CD4-positive, alpha-beta T cell (primary cell): ENCODE measurements around the gene ADARB2. TPM values are rescaled to one million over a fixed set of nuclear protein-coding genes. Genes with fewer than 3 reads are reported as not detected.

Experiments used
- ATAC-seq: fragments of 200-7000 bp; cut with Tn5 transposase; one replicate; pipeline ENCODE4 v1.10.0; 2022; ENCODE audit warnings: mild to moderate bottlenecking; ENCODE audit not compliant: poor library complexity
- CTCF ChIA-PET: fragments of 350-600 bp; sonication (Branson Sonifier 250); formaldehyde crosslinking; loops from one replicate; lab custom pipeline; 2021; ENCODE audit warnings: antibody characterized with exemption, inconsistent platforms; lab: Charles Lee
- POLR2A ChIA-PET: fragments of 350-600 bp; sonication (Branson Sonifier 250); formaldehyde crosslinking; loops from one replicate; lab custom pipeline; 2021; ENCODE audit warnings: antibody characterized with exemption, inconsistent platforms; lab: Charles Lee
- DNase-seq, 14 experiments: peaks; one replicate each; pipeline ENCODE4 v3.0.0-alpha.2; 2013 to 2020; ENCODE audit warnings: mixed read lengths in 2 of 14
- H3K27ac ChIP-seq, 2 donors: one replicate each; pipeline versions ENCODE4 v1.5.1 to v1.7.0; 2013; ENCODE audit warnings: low read length in 2 of 2, low read depth in 1 of 2, mild to moderate bottlenecking in 1 of 2
- H3K27me3 ChIP-seq, 2 experiments: 1 replicate in 1 of 2; 2 replicates in 1 of 2; pipeline versions ENCODE4 v1.6.1 to v1.7.0; 2013; ENCODE audit warnings: low read length in 2 of 2, control low read depth in 1 of 2, mild to moderate bottlenecking in 1 of 2, moderate library complexity in 1 of 2; ENCODE audit not compliant: insufficient read depth in 2 of 2, control insufficient read depth in 1 of 2
- H3K36me3 ChIP-seq: one replicate; pipeline ENCODE4 v1.6.1; 2013; ENCODE audit warnings: low read length, control low read depth; ENCODE audit not compliant: insufficient read depth
- H3K4me1 ChIP-seq: one replicate; pipeline ENCODE4 v1.6.1; 2013; ENCODE audit warnings: low read length, control low read depth; ENCODE audit not compliant: insufficient read depth
- H3K4me3 ChIP-seq: one replicate; pipeline ENCODE4 v1.5.1; 2013; ENCODE audit warnings: mild to moderate bottlenecking, low read length, moderate library complexity
- H3K9me3 ChIP-seq, 2 experiments: 1 replicate in 1 of 2; 2 replicates in 1 of 2; pipeline versions ENCODE4 v1.6.1 to v1.7.0; 2013; ENCODE audit warnings: low read length in 2 of 2, mild to moderate bottlenecking in 2 of 2, control low read depth in 1 of 2, moderate library complexity in 1 of 2; ENCODE audit not compliant: control insufficient read depth in 1 of 2, insufficient read depth in 1 of 2
- H3K27ac Mint-ChIP-seq: one replicate; pipeline ENCODE4 v1.8.0; 2020; ENCODE audit warnings: mixed read lengths
- H3K27me3 Mint-ChIP-seq: one replicate; pipeline ENCODE4 v1.8.0; 2021; ENCODE audit warnings: mixed read lengths
- H3K36me3 Mint-ChIP-seq: one replicate; pipeline ENCODE4 v1.8.0; 2021; ENCODE audit warnings: low read depth, mixed read lengths
- H3K4me1 Mint-ChIP-seq: one replicate; pipeline ENCODE4 v1.8.0; 2021; ENCODE audit warnings: low read depth, mixed read lengths
- H3K4me3 Mint-ChIP-seq: one replicate; pipeline ENCODE4 v1.8.0; 2020; ENCODE audit warnings: mild to moderate bottlenecking, mixed read lengths
- H3K9me3 Mint-ChIP-seq: one replicate; pipeline ENCODE4 v1.8.0; 2020; ENCODE audit warnings: mixed read lengths
- CTCF ChIP-seq: fragments of 200-600 bp; IDR thresholded peaks from one replicate; pipeline ENCODE4 v1.8.0; 2022; ENCODE audit warnings: antibody characterized with exemption, mild to moderate bottlenecking
- intact Hi-C, 2 experiments: fragments of 100-400 bp; cut with DNase I in 1 of 2; cut with micrococcal nuclease in 1 of 2; formaldehyde crosslinking; loops; one replicate each; pipeline versions ENCODE4 v1.15.1 to v1.9.0; 2023 to 2025; cut with DNase I, micrococcal nuclease
- total RNA-seq, 174 experiments: library from RNA in 2 of 174; stranded (reverse) in 2 of 174; gene quantifications; one replicate each; pipeline ENCODE4 v1.2.3 and lab custom pipeline; 2021 to 2026

Gene ADARB2
- total RNA-seq, 2 experiments from 2014 or later = 0.14 TPM; not detected in 1

GRCh38 chr10:1671366-1672000, 65.8 kb downstream of the ADARB2 start:
- H3K36me3 Mint-ChIP-seq = no peaks in the 10 kb centered on the region
- no peak for DNase-seq
- ATAC-seq = no peak
- no peak overlapping the region for H3K4me3 Mint-ChIP-seq
- no peaks in the 10 kb centered on the region for H3K36me3 ChIP-seq
- POLR2A ChIA-PET = no interaction called here
- TF ChIP-seq CTCF = no peak
- no peaks in the 10 kb centered on the region for H3K27me3 ChIP-seq
- no peaks in the 10 kb centered on the region for H3K4me1 ChIP-seq
- H3K27me3 Mint-ChIP-seq = peaks cover 7% of the 10 kb centered on the region
- no peaks in the 10 kb centered on the region for H3K9me3 Mint-ChIP-seq
- H3K27ac Mint-ChIP-seq = no peak overlapping the region
- CTCF ChIA-PET = no interaction called here
- H3K27ac ChIP-seq = no peak overlapping the region
- no peaks in the 10 kb centered on the region for H3K4me1 Mint-ChIP-seq
- H3K9me3 ChIP-seq = no peaks in the 10 kb centered on the region
- no peak overlapping the region for H3K4me3 ChIP-seq
- intact Hi-C loops = no loop called here

- H3K27me3 Mint-ChIP-seq = peaks cover 7% of the 10 kb centered on the region
- no peaks in the 10 kb centered on the region for H3K36me3 Mint-ChIP-seq
- intact Hi-C loops = no loop called here
- no peak overlapping the region for H3K27ac Mint-ChIP-seq
- H3K27me3 ChIP-seq = no peaks in the 10 kb centered on the region
- TF ChIP-seq CTCF = no peak
- H3K36me3 ChIP-seq = no peaks in the 10 kb centered on the region
- no peaks in the 10 kb centered on the region for H3K4me1 Mint-ChIP-seq
- no peaks in the 10 kb centered on the region for H3K9me3 ChIP-seq
- ATAC-seq (no peak), DNase-seq (no peak)
- CTCF ChIA-PET = no interaction called here
- POLR2A ChIA-PET = no interaction called here
- no peaks in the 10 kb centered on the region for H3K9me3 Mint-ChIP-seq
- H3K27ac ChIP-seq = no peak overlapping the region
- H3K4me3 ChIP-seq = no peak overlapping the region
- H3K4me3 Mint-ChIP-seq = no peak overlapping the region
- no peaks in the 10 kb centered on the region for H3K4me1 ChIP-seq
These were observed 66.6 kb downstream of the ADARB2 start for GRCh38 chr10:1670541-1671365.

GRCh38 chr10:1669433-1669832, 67.9 kb downstream of the ADARB2 start:
- intact Hi-C loops = no loop called here
- H3K36me3 Mint-ChIP-seq = no peaks in the 10 kb centered on the region
- Histone ChIP-seq H3K4me3 (no peak overlapping the region), H3K9me3 (no peaks in the 10 kb centered on the region), H3K36me3 (no peaks in the 10 kb centered on the region), H3K27ac (no peak overlapping the region), H3K27me3 (no peaks in the 10 kb centered on the region), H3K4me1 (no peaks in the 10 kb centered on the region)
- no peak overlapping the region for H3K27ac Mint-ChIP-seq
- ChIA-PET CTCF (no interaction called here), POLR2A (no interaction called here)
- no peaks in the 10 kb centered on the region for H3K9me3 Mint-ChIP-seq
- H3K27me3 Mint-ChIP-seq = peaks cover 2% of the 10 kb centered on the region
- ATAC-seq (no peak), DNase-seq (no peak)
- H3K4me3 Mint-ChIP-seq = no peak overlapping the region
- H3K4me1 Mint-ChIP-seq = no peaks in the 10 kb centered on the region
- TF ChIP-seq CTCF = no peak
